Myocyte (in vitro differentiated cells): ENCODE measurements around the gene ZNRF3. TPM values are rescaled to one million over a fixed set of nuclear protein-coding genes. Genes with fewer than 3 reads are reported as not detected.

Experiments used
- total RNA-seq: library from RNA; depleted of rRNA; stranded (reverse); fragments of >200 nt; gene quantifications from 2 replicates; pipeline ENCODE4 v1.2.3, GENCODE V29; 2014

The ZNRF3 gene
- total RNA-seq, 1 donor from 2014 or later: 13.9 TPM

Other genes with a start within 250 kb of the ZNRF3 start
- gene TTC28, start 203.7 kb upstream of the ZNRF3 start, total RNA-seq: 3.2 and 5.9 TPM in 2 replicates
- gene CHEK2, start 141.8 kb upstream of the ZNRF3 start, total RNA-seq: 6.6 and 10.9 TPM in 2 replicates
- gene HSCB, start 141.5 kb upstream of the ZNRF3 start, total RNA-seq: 15.6 and 20.8 TPM in 2 replicates
- 35.1 and 37.1 TPM in 2 replicates for gene CCDC117, start 110.9 kb upstream of the ZNRF3 start, total RNA-seq
- 166 and 224 TPM in 2 replicates for gene XBP1, start 83.0 kb upstream of the ZNRF3 start, total RNA-seq
- not detected in 2 replicates for gene C22orf31, start 178.3 kb downstream of the ZNRF3 start, total RNA-seq
- gene KREMEN1, start 189.5 kb downstream of the ZNRF3 start, total RNA-seq: 78.1 and 84.1 TPM in 2 replicates